A375 (cell line): ENCODE results near the gene TECPR2. TPM values are rescaled to one million over a fixed set of nuclear protein-coding genes. Genes with fewer than 3 reads are reported as not detected.

Experiments used
- small RNA-seq: library from RNA; depleted of rRNA; stranded (forward); fragments of <200 nt; gene quantifications from one replicate; pipeline ENCODE3, GENCODE V24; 2014
- total RNA-seq: library from RNA; depleted of rRNA; stranded (reverse); fragments of >200 nt; shearing (Covaris generic); gene quantifications from 2 replicates; pipeline ENCODE4 v1.2.3, GENCODE V29; 2014; rRNA removed

Gene TECPR2
- total RNA-seq = 4.4 and 6.2 TPM in 2 replicates

GRCh38 chr14:102362545-102363181 is at the start of gene TECPR2, which contains the start of gene CINP:
TSS of gene TECPR2 (plus strand) at chr14:102362941. CDS start at chr14:102376722, 13,781 bp downstream.
TSS of gene CINP (minus strand) at chr14:102362890. CDS start at chr14:102362851, 39 bp downstream.

GRCh38 chr14:102319351-102320032 is 43.2 kb upstream of the TECPR2 start, which contains the start of gene ZNF839:
TSS of gene ZNF839 (plus strand) at chr14:102319746. CDS start at chr14:102319766, 20 bp downstream.

GRCh38 chr14:102509746-102510615 is 147.2 kb downstream of the TECPR2 start, which contains the start of gene ANKRD9:
TSS of gene ANKRD9 (minus strand) at chr14:102509776. CDS start at chr14:102507889, 1,887 bp downstream.

Small RNA genes within 50 kb of the gene (small RNA-seq; reads per million reads assigned to genes)
- gene MIR4309 = not detected

Other genes starting within 250 kb of the TECPR2 start
- gene WDR20, start 223.0 kb upstream of the TECPR2 start, total RNA-seq = 9.5 and 9.7 TPM in 2 replicates
- 195 and 197 TPM in 2 replicates for gene MOK, start 57.8 kb upstream of the TECPR2 start, total RNA-seq
- 9.7 and 13.1 TPM in 2 replicates for gene ZNF839, start 43.2 kb upstream of the TECPR2 start, total RNA-seq
- gene CINP, start 51 bp upstream of the TECPR2 start, total RNA-seq = 43.6 and 47.6 TPM in 2 replicates
- 12.7 and 14.0 TPM in 2 replicates for gene ANKRD9, start 146.8 kb downstream of the TECPR2 start, total RNA-seq
- 8.4 and 8.5 TPM in 2 replicates for gene RCOR1, start 229.7 kb downstream of the TECPR2 start, total RNA-seq